A172 (cell line): Measurements from ENCODE around the gene UBN2. TPM values are rescaled to one million over a fixed set of nuclear protein-coding genes. Genes with fewer than 3 reads are reported as not detected.

Experiments used
- DNase-seq: peaks from one replicate; pipeline ENCODE4 v3.0.0-alpha.2; 2015; ENCODE audit warnings: low spot score
- total RNA-seq: library from RNA; depleted of rRNA; stranded (reverse); fragments of >200 nt; shearing (Covaris generic); gene quantifications from 2 replicates; pipeline ENCODE4 v1.2.3, GENCODE V29; 2014

UBN2 gene
- total RNA-seq, 1 experiment from 2014 or later, result 2.8 TPM

DNA sequence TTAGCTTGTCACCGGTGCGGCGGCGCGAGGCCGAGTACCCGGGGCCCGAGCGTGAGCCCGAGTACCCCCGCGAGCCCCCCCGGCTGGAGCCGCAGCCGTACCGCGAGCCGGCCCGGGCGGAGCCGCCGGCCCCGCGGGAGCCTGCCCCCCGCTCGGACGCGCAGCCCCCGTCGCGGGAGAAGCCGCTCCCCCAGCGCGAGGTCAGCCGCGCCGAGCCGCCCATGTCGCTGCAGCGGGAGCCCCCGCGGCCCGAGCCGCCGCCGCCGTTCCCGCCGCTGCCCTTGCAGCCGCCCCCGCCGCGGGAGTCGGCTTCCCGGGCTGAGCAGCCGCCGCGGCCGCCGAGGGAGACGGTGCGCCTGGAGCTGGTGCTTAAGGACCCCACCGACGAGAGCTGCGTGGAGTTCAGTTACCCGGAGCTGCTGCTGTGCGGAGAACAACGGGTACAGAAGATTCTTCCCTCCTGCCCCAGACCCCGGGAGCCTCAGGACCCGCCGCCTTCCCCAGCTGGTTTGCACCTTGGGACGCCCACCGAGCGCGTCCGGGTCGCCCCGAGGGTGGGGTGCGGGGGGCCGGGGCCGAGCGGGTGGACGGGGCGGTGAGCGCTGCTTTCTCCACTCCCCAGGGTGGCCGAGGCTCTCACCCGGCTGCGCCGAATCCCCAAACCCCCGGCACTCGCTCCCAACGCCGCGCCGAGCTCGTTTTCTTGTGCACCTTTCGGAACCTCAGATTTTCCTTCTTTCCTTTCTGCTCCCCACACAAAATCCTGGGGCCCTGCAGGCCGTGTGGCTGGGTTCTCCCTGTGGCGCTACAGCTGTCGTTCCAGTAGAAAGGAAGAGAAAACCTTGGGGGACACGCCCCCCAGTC lies 708 bp downstream of the UBN2 start:
- DNase-seq, result peak; percentile 53

DNA sequence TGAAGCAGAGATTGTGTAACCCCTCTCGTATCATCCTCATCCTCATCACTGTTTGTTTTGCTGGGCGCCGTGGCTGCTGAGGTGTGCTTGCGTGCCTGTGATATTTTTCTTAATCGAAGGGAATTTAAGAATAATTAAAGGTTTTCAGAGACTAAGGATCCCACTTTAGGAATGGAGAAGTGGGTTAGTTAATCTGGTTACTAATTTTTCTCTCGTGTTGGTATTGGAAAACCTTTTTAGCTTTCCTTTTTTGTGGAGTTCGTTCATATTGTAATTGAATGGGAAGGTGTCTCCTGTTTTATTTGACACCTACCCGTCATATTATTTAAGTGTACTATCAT lies 1.3 kb downstream of the UBN2 start:
- DNase-seq, result no peak

DNA sequence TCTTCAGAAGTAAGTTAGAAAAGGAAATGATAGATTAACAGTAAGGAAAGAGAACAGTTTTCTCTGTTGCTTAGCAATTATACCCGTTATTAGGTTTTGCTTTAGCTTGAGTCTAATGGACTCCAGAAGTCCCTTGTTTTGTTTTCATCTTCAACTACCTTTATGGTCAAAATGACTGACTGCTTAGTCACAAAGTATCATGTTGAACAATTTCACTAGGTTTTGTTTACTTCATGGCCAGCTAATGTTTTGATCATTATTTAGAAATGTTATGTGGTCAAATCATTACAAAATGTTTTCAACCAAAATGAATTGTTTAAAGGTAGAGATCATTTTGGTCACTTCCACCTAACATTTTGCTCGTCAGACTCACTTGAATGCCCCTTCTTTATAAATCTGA lies 1.9 kb downstream of the UBN2 start:
- no peak for DNase-seq

DNA sequence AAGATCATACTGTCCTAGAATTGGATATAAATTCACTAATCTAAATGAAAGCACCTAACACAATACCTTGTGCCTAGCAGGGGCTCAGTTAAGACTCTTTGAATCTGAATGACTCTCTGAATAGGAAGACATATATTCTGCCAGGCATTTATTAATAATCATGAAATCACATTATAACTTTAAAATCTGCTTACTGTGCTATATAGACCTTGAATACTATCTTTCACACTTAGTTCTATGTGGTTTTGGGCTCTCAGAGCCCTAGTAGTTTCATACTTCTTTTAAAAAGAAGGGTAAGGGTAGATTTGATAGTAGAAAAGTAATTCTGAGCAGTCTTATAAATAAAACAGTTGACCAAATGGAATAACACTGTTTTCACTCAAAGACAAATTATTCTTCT lies 10.2 kb downstream of the UBN2 start:
- DNase-seq, result no peak

DNA sequence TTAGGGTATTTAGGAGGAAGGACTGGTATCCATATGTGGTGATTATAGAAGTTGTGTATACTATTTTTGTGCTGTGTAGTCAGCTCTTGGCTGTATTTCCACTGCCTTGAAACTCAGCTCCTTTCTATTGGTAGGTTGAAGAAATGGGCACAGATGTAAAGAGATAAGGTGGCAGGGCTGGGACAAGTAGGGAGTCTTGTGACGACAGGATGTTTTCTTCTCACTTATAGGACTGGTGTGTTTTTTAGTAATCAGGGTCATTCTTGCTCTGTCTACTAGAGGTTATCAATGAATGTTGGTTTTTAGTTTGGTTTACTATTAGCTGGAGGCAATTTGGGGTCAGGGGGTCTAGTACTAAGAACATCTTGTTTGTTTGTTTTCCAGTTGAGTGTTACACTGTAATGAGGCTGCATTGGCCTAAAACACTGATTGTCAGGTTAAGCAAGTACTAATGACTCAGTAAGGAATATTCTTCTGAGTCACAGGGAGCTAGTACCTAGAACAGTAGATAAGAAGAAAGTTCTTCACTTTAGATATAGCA lies 11.8 kb downstream of the UBN2 start:
- DNase-seq, result peak; percentile 8

DNA sequence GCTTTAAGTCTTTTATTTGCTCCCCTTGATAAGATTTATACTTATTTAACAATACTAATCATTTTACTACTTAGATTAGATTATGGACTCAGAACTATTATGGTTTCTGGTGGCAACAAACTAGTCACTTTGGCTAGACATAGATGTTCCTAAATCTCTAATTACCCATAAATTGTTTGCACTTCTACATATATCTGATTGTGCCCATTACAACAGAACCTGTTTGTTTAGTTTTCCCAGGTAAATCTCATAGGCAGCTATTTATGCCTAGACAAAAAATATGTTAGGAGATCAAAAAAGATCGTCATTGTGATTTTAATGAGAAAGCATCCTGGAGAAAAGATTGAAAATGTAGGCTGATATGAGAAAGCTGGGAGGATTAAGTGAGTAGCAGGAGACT lies 14.4 kb downstream of the UBN2 start:
- no peak for DNase-seq

DNA sequence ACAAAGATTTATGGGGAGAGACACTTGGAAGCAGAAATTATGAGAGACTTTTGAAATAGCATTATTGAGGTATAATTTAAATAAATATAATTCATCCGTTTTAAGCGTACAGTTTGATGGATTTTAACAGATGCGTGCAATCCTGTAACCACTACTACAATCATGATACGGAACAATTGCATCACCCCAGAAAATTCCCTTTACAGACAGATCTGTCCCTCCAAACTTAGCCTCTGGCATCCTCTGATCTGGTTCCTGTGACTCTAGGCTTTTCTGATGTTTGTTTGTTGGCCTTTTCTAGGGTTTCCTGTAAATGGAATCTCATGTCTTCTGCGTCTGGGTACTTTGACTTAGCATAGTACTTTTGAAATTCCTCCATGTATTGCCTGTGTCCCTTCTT lies 15.5 kb downstream of the UBN2 start:
- no peak for DNase-seq

DNA sequence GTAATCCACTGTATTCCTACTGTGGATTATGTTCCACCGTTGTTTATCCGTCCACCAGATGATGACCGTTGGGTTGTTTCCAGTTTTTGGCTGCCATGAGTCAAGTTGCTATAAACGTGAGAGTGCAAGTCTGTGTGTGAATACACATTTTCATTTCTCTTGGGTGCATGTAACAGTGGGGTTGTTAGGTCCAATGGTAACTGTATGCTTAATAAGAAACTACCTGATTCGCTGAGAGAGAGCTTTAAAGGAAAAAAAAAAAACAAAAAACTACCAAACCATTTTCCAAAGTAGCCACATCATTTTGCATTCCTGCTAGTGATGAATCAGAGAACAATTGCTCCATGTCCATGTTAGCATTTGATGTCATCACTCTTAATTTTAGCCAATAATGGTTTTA lies 15.9 kb downstream of the UBN2 start:
- peak; percentile 9 for DNase-seq

DNA sequence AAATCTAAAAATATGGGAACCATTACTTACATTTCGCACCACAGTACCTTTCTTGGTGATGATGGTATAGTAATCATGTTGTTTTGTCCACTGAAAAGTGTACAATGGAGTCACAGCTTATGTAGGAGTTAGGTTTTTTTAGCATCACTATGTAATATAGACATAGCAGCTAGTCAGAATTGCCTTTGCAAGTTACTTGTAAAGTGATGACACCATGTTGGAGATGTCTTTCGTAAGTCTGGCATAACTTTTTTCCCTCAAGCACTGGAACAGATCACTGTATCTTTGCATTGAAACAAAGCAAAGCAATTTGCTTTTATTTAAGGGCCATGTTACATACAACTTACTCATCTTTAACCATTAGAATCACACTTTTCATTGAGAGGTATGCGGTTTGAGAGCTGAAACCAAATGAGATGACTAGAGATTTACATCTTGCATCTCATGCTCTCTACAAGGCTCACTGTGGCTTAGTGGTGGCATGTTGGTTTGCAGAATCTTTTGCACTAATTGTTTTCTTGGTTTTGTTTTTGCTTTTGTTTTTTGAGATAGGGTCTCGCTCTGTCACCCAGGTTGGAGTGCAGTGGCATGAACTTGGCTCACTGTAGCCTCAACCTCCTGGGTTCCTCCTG lies 18.3 kb downstream of the UBN2 start:
- DNase-seq, result no peak

DNA sequence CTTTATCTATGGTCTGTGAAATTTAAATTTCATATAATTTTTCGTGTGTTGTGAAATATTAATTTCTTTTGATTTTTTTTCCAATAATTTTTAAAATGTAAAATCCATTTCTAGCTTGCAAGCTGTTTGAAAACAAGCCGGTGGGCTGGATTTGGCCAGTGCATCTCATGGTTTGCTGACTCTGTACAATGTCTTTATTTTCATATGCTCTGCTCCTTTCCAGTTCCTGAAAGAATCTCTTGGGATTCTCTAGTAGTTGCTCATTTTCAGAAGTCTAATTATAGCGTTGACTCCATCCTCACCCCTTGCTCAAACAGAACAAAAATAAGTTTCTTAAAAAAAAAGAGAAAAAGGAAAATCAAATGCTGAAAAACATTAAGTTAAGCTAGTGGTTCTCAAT lies 21.4 kb downstream of the UBN2 start:
- DNase-seq, result no peak

DNA sequence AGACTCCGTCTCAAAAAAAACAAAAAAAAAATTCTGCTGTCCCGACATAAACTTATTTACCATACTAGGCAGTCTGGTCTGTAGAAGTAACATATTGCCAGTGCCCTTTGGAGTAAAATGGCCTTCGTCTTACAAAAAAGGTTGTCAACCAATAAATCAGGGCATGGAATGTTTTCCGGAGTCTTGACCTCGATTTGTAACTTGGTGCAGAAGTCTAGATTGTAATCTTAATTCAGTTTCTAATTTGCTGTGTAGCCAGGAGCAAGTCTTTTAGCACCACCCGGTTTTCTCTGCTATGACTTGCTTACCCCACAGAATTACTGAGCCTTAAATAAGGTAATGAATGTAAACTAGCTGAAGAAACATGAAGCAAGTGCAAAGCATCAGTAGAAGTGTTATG lies 23.2 kb downstream of the UBN2 start:
- no peak for DNase-seq

DNA sequence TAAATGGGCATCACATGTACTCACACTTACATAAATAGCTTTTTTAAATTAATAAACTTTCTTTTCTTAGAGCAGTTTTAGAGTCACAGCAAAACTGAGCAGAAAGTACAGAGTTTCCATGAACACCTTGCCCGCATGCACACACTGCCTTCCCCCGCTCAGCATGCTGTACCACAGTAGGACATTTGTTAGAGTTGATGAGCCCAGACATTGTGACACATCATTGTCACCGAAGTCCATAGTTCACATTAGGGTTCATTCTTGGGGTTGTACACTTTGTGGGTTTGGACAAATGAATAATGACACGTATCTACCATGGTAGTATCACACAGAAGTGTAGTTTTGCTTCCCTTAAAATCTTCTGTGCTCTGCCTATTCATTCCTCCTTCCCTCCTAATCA lies 23.7 kb downstream of the UBN2 start:
- DNase-seq, result no peak

DNA sequence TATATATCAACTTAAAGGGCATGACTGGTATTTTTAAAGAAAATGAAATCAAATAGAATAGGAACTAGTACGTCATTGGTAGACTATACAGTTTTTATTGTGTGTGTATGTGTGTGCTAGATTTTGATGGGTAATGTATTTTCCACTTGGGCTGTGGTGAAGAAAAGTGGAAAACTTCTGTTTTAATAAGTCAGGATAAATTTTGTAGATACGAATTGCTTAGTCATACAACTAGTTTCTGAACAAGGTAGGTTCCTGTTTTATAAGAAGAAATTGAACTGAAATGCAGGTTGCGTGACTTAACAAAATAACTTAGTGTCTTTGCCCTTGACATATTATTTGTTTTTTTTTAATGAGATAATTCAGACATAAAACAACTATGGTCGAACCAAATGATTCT lies 24.3 kb downstream of the UBN2 start:
- DNase-seq, result no peak

DNA sequence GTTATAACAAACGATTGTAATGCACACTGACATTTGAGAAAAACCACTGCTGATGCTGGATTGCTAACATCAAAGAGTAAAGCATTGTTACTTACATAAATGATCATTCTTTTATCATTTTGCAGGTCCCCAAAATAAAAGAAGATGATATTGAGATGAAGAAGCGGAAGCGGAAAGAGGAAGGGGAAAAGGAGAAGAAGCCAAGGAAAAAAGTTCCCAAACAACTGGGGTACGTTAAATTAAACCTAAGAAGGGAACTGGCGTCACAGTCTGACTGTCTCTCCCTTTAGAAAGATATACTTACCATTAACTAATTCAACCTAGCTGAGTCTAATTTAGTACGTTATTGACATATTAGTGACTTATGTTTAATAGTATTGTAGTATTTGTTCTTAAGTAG lies 28.1 kb downstream of the UBN2 start:
- no peak for DNase-seq

DNA sequence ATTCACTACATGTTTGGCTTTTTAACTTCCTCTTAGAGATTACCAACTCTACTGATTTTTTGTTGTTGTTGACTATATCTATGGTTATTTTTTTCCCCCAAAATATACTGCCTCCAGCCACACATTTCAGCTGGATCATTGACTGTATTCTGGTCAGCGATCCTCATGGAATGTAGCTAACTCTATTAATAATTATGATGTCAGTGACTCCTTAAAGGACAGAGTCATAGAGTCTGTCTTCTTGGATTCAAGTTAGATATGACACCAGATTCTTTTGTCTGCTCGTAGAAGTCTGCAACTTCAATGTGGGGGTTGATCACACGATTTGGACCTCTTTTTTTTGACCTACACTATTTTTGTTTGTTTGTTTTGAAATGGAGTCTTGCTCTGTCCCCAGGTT lies 33.2 kb downstream of the UBN2 start:
- no peak for DNase-seq

DNA sequence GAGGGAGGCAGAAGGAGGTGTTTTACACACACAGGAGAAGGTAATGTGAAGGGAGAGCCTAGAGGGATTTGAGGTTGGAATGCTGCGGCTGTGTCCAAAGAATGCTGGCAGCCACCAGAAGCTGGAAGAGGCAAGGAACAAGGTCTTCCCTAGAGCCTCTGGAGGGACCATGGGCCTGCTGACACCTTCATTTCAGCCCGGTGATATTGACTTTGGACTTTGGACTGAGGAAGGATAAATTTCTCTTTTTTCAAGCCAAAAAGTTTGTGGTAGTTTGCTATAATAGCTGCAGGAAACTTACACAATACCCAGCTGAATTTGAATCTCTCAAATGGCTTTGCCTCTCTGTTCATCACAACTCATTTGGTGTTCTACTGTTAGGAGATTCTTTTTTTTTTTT lies 34.6 kb downstream of the UBN2 start:
- no peak for DNase-seq

DNA sequence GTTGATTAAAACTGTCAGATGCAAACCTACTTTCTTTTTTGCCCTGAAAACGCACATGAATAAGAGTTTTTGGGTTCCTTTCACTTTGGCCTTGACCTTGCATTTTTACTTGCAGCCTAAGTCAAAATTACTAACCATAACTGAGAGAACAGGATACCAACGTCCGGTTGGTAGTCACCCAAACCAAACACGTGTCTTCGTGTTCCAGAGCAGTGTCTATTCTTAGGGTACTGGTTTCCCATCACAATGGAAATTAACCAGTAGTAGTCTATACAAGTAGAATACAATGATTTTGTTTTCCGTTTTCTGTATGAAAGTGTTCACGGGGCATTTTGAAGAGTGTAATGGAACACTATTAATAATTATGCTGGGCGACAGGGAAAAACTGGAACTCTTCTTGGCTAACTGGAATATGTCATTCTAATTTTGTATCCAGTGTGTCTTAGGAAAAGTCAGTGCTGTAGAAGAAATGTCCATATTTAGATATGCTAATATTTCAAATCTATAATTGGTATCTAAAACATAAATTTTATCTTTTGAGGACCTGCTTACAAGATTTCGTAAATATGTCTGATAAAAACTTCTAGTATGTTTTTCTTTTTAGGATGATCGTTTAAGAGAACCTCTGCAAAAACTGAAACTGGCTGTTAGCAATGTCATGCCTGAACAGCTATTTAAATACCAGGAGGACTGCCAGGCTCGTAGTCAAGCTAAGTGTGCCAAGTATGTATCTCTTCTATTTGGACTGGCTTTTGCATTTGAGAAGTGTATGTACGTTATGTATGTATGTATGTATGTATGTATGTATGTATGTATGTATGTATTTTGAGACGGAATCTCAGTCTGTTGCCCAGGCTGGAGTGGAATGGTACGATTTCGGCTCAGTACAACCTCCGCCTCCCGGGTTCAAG lies 40.9 kb downstream of the UBN2 start:
- no peak for DNase-seq

DNA sequence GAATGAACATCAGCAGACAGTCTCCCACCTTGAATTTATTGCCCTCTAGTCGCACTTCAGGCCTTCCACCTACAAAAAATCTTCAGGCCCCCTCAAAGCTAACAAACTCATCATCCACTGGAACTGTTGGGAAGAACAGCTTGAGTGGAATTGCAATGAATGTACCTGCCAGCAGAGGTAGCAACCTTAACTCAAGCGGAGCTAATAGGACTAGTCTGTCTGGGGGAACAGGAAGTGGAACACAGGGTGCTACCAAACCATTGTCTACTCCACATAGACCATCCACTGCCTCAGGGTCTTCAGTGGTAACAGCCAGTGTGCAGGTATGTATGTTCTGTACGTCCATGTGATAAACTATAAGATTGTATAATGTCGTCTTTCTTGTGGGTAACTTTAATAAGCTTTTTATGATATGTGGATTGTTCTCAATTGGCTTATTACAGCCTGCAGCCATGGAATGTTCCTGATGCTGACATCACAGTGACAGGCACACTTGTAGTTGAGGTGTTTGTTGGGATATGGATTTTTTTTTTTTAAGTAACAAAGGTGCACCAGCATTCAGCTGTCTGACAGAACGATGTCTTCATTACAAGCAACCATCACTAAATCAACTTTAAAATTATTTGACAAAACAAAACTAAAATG lies 53.3 kb downstream of the UBN2 start:
- DNase-seq, result no peak

DNA sequence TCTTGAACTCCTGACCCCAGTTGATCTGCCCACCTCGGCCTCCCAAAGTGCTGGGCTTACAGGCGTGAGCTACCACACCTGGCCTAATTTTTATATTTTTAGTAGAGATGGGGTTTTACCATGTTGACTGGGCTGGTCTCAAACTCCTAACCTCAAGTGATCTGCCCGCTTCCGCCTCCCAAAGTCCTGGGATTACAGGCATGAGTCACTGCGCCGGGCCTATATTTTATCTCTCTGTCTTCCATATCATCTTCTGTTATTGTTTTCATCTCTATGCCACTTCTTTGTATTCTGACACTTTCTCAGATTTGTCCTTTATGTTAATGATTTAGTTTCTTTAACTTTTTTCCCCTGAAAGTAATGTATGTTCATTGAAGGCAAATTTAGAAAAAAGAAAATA lies 55.1 kb downstream of the UBN2 start:
- DNase-seq, result no peak

DNA sequence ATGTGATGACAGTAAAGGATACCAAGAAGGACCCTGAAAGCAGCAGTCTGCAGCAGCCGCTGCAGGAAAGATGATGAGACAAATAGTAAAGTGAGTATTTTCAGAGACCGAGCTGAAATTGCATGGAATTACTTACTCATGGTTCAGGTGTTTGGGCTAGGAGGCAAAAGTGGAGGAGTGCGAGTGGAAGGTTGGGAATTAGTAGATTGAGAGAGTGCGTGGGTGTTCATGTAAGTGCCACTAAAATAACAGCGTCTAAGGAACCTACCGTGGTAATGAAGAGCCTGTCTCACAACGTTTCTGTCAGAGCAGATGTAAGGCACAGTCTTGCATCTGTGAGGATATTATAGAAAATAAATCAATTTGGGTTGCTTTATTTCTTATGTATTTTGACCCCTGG lies 61.8 kb downstream of the UBN2 start:
- no peak for DNase-seq

DNA sequence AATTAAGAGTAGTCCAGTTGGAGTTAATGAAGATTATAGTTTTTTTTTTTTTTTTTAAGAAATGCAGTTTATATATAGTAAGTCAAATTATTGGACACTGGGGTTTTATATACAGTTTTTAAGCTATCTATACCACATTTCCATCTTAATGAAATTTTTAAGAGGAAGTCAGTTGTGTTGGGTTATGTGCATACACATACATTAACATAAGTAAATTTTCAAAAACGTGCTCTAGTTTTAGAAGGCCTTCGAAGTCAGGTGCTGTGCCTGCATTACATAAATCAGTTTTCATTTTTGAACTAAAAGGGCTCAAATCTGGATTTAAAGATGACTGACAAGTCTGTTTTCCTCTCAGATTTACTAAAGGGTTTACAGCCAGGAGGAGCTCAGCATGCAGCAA lies 62.5 kb downstream of the UBN2 start:
- DNase-seq, result no peak

DNA sequence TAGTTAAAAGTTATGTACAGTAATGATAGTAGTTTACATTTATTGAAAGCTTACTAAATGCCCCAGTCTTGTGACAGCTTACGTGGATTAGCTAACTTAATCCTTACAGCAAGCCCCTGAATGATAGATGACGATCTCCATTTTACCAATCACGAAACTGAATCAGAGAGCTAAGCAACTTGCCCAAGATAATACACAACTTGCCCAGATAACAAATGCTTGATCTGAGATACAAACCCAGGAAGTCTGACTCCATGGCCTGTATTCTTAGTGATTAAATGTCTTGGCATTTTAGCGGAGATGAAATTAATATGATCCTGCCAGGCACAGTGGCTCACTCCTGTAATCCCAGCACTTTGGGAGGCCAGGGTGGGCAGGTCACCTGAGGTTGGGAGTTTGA lies 63.2 kb downstream of the UBN2 start:
- DNase-seq, result no peak
